HL-60 (cell line): Measurements from ENCODE around the gene DENND11.

ENCODE experiments used
- DNase-seq, 2 experiments: peaks; one replicate each; pipeline ENCODE4 v3.0.0-alpha.2; 2010 to 2020; ENCODE audit warnings: low read depth in 1 of 2, low spot score in 1 of 2
- H3K27ac ChIP-seq: fragments of 250-450 bp; sonication (Bioruptor Pico); replicated peaks from 2 replicates; pipeline ENCODE4 v1.5.1; 2020; ENCODE audit warnings: mild to moderate bottlenecking, moderate library complexity
- H3K27me3 ChIP-seq: fragments of 250-450 bp; sonication (Bioruptor Pico); 2 replicates; pipeline ENCODE4 v1.5.1; 2021; ENCODE audit warnings: mild to moderate bottlenecking, moderate library complexity; ENCODE audit not compliant: insufficient read depth, poor library complexity, severe bottlenecking
- H3K4me3 ChIP-seq: replicated peaks from 2 replicates; pipeline ENCODE4 v1.5.1; 2011; ENCODE audit warnings: mild to moderate bottlenecking, control low read depth, low read length; ENCODE audit not compliant: insufficient read depth
- GABPA ChIP-seq: IDR thresholded peaks from 2 replicates; pipeline ENCODE4 v1.6.1; 2012; ENCODE audit warnings: low read depth
- POLR2AphosphoS5 ChIP-seq: IDR thresholded peaks from 2 replicates; pipeline ENCODE4 v1.6.1; 2012; ENCODE audit warnings: low read depth
- SPI1 ChIP-seq: IDR thresholded peaks from 2 replicates; pipeline ENCODE4 v1.6.1; 2012; ENCODE audit warnings: low read depth, mild to moderate bottlenecking, borderline replicate concordance
- TF ChIP-seq, protein P1 (sequence below): IDR thresholded peaks from one replicate; pipeline ENCODE4 v1.5.1; 2011; ENCODE audit warnings: low read length, control low read depth, inconsistent platforms; ENCODE audit not compliant: insufficient read depth
- TF ChIP-seq, protein P2 (sequence below): IDR thresholded peaks from 2 replicates; pipeline ENCODE4 v1.6.1; 2012; ENCODE audit warnings: low read depth; ENCODE audit not compliant: insufficient replicate concordance

The DENND11 gene

DNA sequence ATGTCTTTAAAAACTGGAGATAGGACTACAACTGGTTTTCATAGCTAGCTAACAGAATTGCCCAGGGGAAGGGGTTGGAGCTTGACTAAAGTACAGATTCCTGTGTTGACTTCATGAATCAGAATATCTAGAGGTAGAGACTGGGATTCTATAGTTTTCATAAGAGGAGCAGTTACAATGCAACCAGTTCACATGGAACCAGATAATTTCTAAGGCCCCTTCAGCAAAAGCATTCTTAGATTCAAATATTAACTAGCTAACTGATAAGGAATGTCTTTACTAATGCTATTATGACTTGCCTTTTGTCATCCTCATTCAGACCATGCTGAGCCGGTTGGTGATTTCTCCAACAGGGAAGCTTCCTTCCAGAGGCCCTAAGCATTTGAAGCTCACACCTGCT, 11.9 kb upstream of the DENND11 start:
- no peak for DNase-seq
- Histone ChIP-seq H3K27ac (no peak overlapping the region), H3K4me3 (no peak overlapping the region), H3K27me3 (no peaks in the 10 kb centered on the region)
- TF ChIP-seq GABPA (no peak), POLR2AphosphoS5 (no peak), SPI1 (no peak)
- TF ChIP-seq, protein P1, sequence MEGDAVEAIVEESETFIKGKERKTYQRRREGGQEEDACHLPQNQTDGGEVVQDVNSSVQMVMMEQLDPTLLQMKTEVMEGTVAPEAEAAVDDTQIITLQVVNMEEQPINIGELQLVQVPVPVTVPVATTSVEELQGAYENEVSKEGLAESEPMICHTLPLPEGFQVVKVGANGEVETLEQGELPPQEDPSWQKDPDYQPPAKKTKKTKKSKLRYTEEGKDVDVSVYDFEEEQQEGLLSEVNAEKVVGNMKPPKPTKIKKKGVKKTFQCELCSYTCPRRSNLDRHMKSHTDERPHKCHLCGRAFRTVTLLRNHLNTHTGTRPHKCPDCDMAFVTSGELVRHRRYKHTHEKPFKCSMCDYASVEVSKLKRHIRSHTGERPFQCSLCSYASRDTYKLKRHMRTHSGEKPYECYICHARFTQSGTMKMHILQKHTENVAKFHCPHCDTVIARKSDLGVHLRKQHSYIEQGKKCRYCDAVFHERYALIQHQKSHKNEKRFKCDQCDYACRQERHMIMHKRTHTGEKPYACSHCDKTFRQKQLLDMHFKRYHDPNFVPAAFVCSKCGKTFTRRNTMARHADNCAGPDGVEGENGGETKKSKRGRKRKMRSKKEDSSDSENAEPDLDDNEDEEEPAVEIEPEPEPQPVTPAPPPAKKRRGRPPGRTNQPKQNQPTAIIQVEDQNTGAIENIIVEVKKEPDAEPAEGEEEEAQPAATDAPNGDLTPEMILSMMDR, result no peak
- TF ChIP-seq, protein P2, sequence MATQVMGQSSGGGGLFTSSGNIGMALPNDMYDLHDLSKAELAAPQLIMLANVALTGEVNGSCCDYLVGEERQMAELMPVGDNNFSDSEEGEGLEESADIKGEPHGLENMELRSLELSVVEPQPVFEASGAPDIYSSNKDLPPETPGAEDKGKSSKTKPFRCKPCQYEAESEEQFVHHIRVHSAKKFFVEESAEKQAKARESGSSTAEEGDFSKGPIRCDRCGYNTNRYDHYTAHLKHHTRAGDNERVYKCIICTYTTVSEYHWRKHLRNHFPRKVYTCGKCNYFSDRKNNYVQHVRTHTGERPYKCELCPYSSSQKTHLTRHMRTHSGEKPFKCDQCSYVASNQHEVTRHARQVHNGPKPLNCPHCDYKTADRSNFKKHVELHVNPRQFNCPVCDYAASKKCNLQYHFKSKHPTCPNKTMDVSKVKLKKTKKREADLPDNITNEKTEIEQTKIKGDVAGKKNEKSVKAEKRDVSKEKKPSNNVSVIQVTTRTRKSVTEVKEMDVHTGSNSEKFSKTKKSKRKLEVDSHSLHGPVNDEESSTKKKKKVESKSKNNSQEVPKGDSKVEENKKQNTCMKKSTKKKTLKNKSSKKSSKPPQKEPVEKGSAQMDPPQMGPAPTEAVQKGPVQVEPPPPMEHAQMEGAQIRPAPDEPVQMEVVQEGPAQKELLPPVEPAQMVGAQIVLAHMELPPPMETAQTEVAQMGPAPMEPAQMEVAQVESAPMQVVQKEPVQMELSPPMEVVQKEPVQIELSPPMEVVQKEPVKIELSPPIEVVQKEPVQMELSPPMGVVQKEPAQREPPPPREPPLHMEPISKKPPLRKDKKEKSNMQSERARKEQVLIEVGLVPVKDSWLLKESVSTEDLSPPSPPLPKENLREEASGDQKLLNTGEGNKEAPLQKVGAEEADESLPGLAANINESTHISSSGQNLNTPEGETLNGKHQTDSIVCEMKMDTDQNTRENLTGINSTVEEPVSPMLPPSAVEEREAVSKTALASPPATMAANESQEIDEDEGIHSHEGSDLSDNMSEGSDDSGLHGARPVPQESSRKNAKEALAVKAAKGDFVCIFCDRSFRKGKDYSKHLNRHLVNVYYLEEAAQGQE, result no peak

DNA sequence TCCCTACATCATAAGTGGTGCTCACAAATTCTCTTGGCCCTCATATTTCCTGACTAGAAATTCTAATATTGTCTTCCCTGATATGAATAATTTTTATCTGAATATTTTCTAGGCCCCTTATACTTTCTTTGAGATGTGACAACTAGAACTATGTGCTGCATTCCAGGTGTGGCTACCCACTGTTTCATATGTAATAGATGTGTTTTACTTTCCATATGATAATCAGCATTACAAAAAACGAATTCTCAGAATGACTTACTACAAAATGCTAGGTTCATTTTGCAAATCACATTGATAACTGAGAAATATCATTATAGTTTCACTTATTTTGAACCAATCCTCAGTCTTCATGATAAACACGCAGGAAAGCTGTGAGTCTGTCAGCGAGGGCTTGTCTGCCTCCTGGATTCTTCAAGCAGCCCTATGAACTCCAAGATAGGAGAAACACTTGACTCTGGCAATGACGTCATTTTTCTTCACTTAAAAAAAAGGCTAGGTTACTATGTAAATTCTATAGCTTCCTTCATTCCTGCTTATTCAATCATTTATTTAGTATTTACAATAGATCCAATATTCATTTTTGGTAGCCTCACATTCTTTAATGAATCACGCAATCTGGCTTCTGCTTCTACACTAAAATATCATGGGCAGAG, 10.8 kb upstream of the DENND11 start:
- no peaks in the 10 kb centered on the region for H3K27me3 ChIP-seq
- no peak for DNase-seq
- TF ChIP-seq, protein P2, result no peak
- TF ChIP-seq POLR2AphosphoS5 (no peak), SPI1 (no peak), GABPA (no peak)
- TF ChIP-seq, protein P1, result no peak

DNA sequence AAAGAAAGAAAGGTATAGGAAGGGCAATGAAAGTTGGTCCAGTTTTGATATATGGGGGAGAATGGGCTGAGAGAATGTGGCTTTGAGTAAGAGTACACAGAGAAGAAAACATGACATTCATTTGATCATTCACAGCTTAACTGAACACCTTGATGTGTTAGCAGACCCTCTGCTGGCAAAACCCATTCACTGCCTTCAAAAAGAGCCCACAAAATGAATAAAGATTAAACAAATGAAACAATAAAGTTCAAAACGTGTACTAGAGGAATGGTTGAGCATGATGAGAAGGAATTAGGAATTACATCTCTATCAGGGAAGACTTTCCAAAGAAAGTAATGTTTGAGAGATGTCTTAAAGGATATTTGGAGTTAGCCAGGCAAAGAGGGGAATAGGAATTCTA, 8.3 kb upstream of the DENND11 start:
- no peaks in the 10 kb centered on the region for H3K27me3 ChIP-seq
- DNase-seq, result no peak
- H3K27ac ChIP-seq, result no peak overlapping the region
- H3K4me3 ChIP-seq, result no peak overlapping the region
- TF ChIP-seq, protein P1, result no peak
- TF ChIP-seq POLR2AphosphoS5 (no peak), SPI1 (no peak), GABPA (no peak)
- TF ChIP-seq, protein P2, result no peak

More for the DNA sequence above, 10.8 kb upstream of the DENND11 start:
- H3K27ac ChIP-seq, result no peak overlapping the region
- no peak overlapping the region for H3K4me3 ChIP-seq
